Uterus (tissue), 4 donors: Measurements from ENCODE around the gene ERG. TPM values are rescaled to one million over a fixed set of nuclear protein-coding genes. Genes with fewer than 3 reads are reported as not detected.

ENCODE experiments used
- DNase-seq, 2 donors: peaks; one replicate each; pipeline ENCODE4 v3.0.0-alpha.2; 2019 to 2020
- H3K27ac ChIP-seq, 2 donors: fragments of 200-600 bp; sonication (generic); 1 replicate in 1 of 2; 2 replicates in 1 of 2; pipeline ENCODE4 v1.5.1; 2016 to 2018
- H3K27me3 ChIP-seq, 2 donors: fragments of 200-600 bp; sonication (generic); one replicate each; pipeline ENCODE4 v1.5.1; 2018 to 2019; ENCODE audit warnings: control low read depth in 1 of 2
- H3K36me3 ChIP-seq, 2 donors: fragments of 200-600 bp; sonication (generic); one replicate each; pipeline ENCODE4 v1.5.1; 2019; ENCODE audit warnings: control low read depth in 1 of 2
- H3K4me1 ChIP-seq, 2 donors: fragments of 200-600 bp; sonication (generic); one replicate each; pipeline ENCODE4 v1.5.1; 2018 to 2019; ENCODE audit warnings: control low read depth in 1 of 2
- H3K4me3 ChIP-seq, 2 donors: fragments of 200-600 bp; sonication (generic); 1 replicate in 1 of 2; 2 replicates in 1 of 2; pipeline ENCODE4 v1.5.1; 2018 to 2019; ENCODE audit warnings: mild to moderate bottlenecking in 1 of 2
- H3K9me3 ChIP-seq, 2 donors: fragments of 200-600 bp; sonication (generic); one replicate each; pipeline ENCODE4 v1.5.1; 2019; ENCODE audit warnings: control low read depth in 1 of 2
- CTCF ChIP-seq, 4 experiments: fragments of 200-600 bp in 2 of 4; fragments of 450-650 bp in 2 of 4; sonication (generic) in 2 of 4; IDR thresholded peaks; one replicate each; pipeline ENCODE4 v1.5.1; 2016 to 2019; ENCODE audit warnings: antibody characterized with exemption in 4 of 4, mild to moderate bottlenecking in 2 of 4, moderate library complexity in 1 of 4
- POLR2A ChIP-seq, 2 donors: fragments of 450-650 bp; IDR thresholded peaks; one replicate each; pipeline ENCODE4 v1.6.1; 2016; ENCODE audit warnings: antibody characterized with exemption in 2 of 2, mild to moderate bottlenecking in 1 of 2, moderate library complexity in 1 of 2
- intact Hi-C: fragments of 100-400 bp; cut with DNase I; formaldehyde crosslinking; loops from one replicate; pipeline ENCODE4 v1.15.1; 2023; ENCODE audit warnings: low total_unique reads
- total RNA-seq, 4 donors: library from RNA; depleted of rRNA in 3 of 4; stranded (reverse); fragments of >200 nt in 3 of 4; gene quantifications; one replicate each; pipeline versions ENCODE4 v1.1.0 to v1.2.4, GENCODE V29; 2014 to 2023
- donor health status: DM: yes; HTN: yes; CAD: no.

The ERG gene
- total RNA-seq, 4 donors from 2014 or later: 10.4 to 78.6 (median 31.1) TPM

GRCh38 chr21:38494251-38494642 lies 4.0 kb downstream of the ERG start:
- no peak for DNase-seq
- TF ChIP-seq CTCF (IDR thresholded peaks at IDR 0.05) (no peak), POLR2A (IDR thresholded peaks at IDR 0.05) (no peak)
- no peaks in the 10 kb centered on the region for H3K9me3 ChIP-seq
- H3K27ac ChIP-seq: peak overlapping the region in 1 of 2 donors; percentile 89
- no peaks in the 10 kb centered on the region for H3K4me1 ChIP-seq
- intact Hi-C loops: no loop called here
- no peaks in the 10 kb centered on the region for H3K27me3 ChIP-seq
- H3K36me3 ChIP-seq: no peaks in the 10 kb centered on the region
- H3K4me3 ChIP-seq: no peak overlapping the region

GRCh38 chr21:38493549-38494250 lies 4.6 kb downstream of the ERG start:
- Histone ChIP-seq H3K4me3 (no peak overlapping the region), H3K27ac (peak overlapping the region; percentile 34 to 89), H3K27me3 (no peaks in the 10 kb centered on the region), H3K9me3 (no peaks in the 10 kb centered on the region), H3K4me1 (no peaks in the 10 kb centered on the region), H3K36me3 (no peaks in the 10 kb centered on the region)
- DNase-seq: no peak
- intact Hi-C loops: no loop called here
- TF ChIP-seq POLR2A (IDR thresholded peaks at IDR 0.05) (no peak), CTCF (IDR thresholded peaks at IDR 0.05) (no peak)

GRCh38 chr21:38492007-38492406 lies 6.3 kb downstream of the ERG start:
- TF ChIP-seq POLR2A (IDR thresholded peaks at IDR 0.05) (no peak), CTCF (IDR thresholded peaks at IDR 0.05) (no peak)
- peak overlapping the region in 1 of 2 donors; percentile 89 for H3K27ac ChIP-seq
- no peak overlapping the region for H3K4me3 ChIP-seq
- H3K4me1 ChIP-seq: no peaks in the 10 kb centered on the region
- no peaks in the 10 kb centered on the region for H3K36me3 ChIP-seq
- no peak for DNase-seq
- intact Hi-C loops: no loop called here
- no peaks in the 10 kb centered on the region for H3K9me3 ChIP-seq
- no peaks in the 10 kb centered on the region for H3K27me3 ChIP-seq

GRCh38 chr21:38491536-38491935 lies 6.7 kb downstream of the ERG start:
- Histone ChIP-seq H3K36me3 (no peaks in the 10 kb centered on the region), H3K27ac (peak overlapping the region in 1 of 2 donors; percentile 89), H3K4me3 (no peak overlapping the region), H3K4me1 (no peaks in the 10 kb centered on the region), H3K9me3 (no peaks in the 10 kb centered on the region), H3K27me3 (no peaks in the 10 kb centered on the region)
- intact Hi-C loops: no loop called here
- TF ChIP-seq POLR2A (IDR thresholded peaks at IDR 0.05) (peak in 1 of 2 donors; percentile 5), CTCF (IDR thresholded peaks at IDR 0.05) (no peak)
- no peak for DNase-seq

GRCh38 chr21:38490411-38491020 lies 7.8 kb downstream of the ERG start:
- intact Hi-C loops: no loop called here
- H3K4me1 ChIP-seq: no peaks in the 10 kb centered on the region
- TF ChIP-seq POLR2A (IDR thresholded peaks at IDR 0.05): no peak

More at GRCh38 chr21:38490411-38491020, 7.8 kb downstream of the ERG start:
- Histone ChIP-seq H3K36me3 (no peaks in the 10 kb centered on the region), H3K4me3 (no peak overlapping the region), H3K27me3 (no peaks in the 10 kb centered on the region), H3K27ac (peak overlapping the region in 1 of 2 donors; percentile 89), H3K9me3 (no peaks in the 10 kb centered on the region)
- no peak for DNase-seq
